Activated CD8-positive, alpha-beta memory T cell treated with anti-CD3 and anti-CD28 coated beads for 24 hours (primary cell): ENCODE results near the gene CIB2.

Experiments used
- DNase-seq: peaks from one replicate; pipeline ENCODE4 v3.0.0-alpha.2; 2020

CIB2 gene

DNA sequence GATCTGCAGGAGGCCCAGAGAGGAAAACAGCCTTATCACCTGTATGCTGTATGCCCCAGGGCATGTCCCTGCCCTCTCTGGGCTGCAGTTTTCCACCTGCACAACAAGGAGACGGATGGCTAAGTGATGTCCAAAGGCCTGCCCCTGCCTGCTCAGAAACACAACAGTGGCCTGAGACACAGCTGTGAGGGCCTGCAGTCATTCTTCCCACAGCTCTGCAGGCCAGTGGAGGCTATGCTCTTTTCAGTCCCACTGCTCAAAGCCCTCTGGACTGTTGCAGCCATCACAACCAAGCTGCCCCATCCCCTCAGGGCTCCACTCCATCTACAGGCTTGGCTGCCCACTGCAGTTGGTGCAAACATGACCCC, 48.5 kb downstream of the CIB2 start:
- no peak for DNase-seq

DNA sequence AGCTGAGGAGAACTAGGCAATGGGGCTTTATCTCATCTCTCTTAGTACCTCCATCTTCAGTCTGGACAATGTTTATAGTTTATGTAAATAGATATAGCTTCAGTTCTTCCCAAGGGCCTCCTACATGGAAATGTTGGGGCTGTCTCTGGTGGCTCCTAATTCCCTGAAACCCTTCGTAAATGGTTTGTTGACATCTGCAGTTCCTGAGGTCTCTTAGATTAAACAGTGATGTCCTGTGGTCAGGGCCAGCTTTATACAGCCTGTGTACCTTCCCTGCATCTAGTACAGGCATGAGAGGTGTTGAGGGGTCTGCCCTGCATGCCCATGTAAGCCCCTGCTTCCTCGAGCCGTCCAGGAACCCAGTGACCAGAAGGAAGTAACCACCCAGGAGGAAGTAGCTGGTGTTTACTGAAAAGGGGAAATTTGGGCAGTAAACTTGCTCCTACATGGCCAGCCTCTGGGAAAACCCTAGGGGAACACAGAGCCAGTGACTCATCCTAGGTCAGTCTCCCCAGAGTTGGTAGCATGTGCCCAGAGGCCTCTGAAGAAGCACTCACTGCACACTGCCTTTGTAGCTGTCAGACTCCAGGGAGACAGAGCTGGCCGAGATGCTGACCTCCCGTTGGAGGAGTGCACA, 49.0 kb downstream of the CIB2 start:
- no peak for DNase-seq

DNA sequence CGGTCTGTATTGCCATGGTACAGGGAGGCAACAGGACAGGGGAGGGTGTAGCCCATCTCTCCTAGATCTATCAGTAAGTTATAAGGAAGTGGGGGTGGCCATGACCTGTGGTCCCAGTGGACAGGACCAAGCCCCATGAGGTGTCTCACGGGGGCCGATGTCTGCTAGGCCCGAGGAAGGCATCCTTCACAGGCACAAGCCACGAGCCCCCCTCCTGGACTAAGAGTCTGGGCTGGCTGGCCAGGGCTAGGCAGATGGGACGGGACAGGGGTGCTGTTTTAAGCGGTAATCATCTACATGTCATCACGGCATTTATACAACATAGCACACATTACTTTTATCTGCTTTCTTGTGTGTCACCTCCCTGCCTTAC, 51.2 kb downstream of the CIB2 start:
- no peak for DNase-seq

DNA sequence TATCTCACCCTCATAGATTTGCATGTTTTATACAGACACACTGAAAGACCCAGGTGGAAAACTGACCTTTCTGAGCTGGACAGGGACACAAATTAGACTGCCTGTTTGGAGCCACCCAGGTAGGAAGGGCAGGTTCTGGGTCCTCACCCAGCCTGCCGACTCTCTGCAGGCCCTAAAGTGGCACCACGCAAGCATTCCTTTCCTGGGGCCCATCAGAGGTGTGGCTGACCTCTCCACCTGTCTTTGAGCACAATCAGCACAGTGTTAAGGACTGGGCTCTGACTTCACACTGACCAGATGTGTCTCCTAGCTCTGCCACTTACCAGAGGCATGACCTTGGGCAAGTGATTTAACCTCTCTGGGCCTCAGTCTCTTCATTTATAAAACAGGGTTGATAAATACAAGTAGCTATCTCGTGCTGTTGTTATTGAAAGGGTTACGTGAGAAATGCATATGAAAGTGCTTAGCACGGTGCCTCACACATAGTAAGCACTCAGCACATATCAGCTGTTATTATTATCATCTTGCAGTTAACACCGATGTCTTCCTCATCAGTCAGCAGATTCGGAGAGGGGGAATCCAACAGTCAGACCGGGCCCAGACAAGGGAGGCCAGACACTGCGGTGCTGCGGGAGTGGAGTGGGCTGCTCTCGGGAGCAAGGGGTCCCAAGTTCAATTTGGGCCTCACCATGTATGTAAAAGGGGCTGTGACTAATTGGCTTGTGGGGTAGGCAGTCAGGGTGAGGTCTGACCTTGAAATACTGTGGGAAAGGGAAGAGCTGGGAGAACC, 51.8 kb downstream of the CIB2 start:
- no peak for DNase-seq

DNA sequence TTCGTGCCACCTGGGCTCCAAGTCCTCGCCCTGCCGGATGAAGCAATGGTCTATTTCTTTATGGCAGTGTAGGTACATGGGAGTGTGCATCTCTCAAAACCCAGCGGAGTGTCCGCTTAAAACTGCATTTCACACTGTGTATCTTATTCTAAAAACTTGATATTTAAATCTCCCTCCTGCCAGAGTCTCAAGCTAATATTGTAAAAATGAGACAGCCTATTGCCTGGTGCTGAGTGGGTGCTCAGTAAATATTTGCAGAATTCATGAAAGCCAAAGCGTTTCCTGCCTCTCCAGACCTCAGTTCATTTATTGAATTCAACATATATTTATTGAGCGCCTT, 53.4 kb downstream of the CIB2 start:
- no peak for DNase-seq

DNA sequence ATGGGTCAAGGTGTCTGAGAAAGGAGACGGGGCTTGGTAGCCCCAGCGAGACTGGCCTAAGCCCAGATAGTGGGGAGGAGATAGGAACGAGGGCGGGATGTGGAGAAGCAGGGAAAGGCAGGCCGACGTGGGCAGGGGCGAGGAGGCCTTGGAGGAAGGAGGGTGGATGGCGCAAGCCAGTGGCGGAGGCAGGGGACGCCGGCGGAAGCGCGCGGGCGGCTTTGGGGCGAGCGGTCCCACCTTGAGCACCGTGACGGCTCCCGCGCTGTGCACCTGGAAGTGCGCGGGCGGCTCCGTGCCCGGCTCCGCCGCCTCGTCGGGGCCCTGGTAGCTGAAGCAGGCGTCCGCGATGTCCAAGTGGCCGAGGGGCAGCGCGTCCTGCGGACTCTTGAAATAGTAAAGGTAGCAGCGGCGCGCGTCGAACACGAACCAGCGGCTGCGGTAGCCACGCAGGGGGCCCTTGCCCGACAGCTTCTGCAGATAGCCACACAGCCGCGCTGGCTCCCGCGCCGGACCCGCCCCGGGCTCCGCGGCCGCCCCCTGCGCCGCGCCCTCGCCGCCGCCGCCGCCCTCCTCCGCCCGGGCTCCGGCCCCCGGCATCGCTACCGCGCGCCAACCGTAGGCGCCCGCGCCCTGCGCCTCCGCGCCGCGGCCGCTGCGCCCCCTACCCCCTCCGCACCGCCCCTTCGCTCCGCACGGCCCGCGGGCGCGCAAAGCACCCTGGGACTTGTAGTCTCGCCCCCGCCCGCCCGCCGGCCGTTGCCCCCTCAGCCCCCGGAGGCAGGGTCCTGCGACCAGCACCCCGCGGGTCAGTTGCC, 54.0 kb downstream of the CIB2 start, which contains the start of gene TBC1D2B:
Gene TBC1D2B (minus strand): TSS at position 659 of the 818 bp plus-strand sequence. CDS start 59 bp downstream, at position 600.
- peak; percentile 90 for DNase-seq

DNA sequence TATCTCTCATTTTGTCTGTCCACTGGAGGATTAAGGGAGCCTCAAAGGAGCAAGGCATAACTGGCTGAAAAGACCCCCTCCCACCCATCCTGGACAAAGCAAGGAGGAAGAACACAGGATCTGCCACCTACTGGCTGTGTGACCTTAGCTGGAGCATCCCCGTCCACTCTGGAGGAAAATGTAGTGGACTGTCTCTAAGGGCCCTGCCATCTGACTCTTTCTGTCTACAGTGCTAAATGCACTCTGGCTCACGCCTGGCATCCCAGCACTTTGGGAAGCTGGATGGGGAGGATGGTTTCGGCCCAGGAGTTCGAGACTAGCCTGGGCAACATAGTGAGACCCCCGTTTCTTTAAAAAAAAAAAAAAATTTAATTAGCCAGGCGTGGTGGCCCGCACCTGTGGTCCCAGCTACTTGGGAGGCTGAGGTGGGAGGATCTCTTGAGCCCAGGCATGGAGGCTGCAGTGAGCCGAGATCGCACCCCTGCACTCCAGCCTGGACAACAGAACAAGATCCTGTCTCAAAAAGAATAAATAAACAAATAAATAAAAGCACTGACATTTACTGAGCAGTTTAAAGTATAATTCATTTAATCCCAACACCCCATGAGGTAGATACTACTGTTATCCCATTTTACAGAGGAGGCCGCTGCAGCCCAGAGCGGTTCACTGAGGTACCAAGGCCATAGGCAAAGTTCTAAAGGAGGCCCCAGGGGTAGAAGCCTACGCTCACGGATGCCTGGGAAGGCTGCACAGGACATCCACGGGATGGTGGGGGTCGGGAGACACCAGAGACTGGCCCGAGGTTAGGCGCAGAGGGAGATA, 54.8 kb downstream of the CIB2 start:
- DNase-seq = no peak

DNA sequence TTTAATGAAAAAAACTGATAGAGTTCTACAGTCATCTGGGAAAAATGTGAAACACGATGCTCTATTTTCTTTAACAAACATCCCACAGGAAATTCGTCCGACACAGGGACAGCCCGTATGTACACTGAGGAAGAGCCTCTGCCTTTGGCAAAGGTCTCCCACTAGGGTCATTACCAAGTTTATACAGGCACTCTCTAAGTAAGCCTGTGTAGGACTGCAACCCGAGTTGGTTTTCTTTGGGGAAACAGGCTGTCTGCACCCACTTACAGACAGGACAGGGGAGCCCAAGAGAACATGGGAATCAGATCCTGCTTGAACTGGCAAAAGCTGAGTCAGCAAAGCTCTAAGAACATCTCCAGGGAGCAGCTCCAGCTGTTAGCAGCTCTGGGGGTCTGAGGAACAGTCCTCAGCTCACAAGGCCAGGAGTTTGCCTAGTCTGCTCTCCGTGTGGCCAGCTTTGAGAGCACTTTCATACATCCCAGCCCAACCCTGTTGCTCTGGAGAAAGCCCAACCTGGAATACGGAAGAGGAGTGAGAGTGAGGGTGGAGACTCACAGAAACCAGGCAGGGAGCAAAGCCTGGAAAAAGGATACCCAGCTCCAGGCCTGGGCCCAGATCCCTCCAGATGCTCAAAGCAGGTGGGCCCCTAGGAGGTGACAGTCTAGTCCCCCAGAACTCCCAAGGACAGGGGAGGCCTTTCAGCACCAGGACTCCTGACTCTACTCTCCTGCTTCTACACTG, 55.6 kb downstream of the CIB2 start:
- no peak for DNase-seq

DNA sequence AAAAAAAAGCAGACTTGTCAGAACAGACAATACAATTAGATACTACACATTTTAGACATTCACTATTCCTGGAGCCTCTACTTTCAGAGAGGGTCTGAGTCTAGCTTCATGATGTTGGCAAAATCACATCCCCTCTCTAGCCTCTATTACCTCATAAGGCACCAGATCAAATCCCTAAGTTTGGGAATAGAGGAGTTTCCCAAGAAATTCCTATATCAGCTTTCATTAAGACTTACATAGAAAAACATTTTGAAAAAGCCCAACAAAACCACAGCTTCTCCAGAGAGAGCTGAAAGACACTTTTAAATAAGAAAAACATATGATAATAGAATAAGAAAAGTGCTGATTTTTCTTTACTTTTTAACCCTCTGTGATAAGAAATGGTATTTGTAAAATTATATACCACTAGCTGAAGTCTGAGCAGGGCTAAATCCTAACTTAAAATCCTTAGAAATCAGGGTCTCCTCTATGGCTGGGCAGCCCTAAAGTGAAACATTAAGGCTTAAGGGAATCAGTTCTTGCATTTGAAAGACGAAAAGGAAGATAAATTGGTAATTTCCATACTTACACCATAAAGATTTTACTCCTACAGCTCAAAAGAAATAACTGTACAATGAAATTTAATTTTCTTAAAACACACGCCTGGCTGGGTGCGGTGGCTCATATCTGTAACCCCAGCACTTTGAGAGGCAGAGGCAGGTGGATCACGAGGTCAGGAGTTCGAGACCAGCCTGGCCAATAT, 58.0 kb downstream of the CIB2 start:
- DNase-seq = no peak

DNA sequence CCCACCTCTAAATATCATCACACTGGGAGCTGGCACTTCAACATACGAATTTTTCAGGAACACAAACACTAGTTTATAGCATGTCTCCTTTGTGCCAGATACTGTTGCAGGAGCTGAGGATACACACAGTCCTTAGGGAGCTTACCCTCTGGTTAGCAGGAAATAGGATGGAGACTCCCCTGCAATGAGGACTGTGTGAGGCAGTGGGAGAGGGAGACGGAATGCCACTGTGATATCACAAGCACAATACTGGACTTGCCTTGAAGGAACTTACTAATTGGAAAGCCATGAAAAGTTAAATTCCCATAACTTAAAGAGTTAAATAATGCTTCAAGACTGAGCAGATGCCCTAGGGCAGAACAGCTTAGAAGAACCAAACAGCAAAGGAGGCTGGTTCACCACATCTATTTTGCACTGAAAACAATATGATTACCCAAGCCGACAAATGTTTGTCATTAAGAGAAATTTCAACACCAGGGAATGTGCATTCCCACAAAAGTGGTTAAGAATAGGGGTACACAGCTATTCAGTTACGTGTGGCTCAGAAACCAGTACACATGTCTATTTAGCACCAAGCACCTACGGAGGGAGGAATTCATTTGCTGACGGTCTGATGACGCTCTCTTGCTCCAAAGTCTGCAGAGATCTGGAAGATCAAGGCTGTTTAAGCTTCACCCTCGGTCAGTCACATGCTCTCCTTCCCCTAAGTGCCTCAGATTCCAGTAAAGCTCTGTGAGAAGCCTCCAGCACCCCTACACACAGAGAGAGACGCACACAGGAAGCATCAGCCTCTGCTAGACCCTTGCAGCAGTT, 59.0 kb downstream of the CIB2 start:
- no peak for DNase-seq

DNA sequence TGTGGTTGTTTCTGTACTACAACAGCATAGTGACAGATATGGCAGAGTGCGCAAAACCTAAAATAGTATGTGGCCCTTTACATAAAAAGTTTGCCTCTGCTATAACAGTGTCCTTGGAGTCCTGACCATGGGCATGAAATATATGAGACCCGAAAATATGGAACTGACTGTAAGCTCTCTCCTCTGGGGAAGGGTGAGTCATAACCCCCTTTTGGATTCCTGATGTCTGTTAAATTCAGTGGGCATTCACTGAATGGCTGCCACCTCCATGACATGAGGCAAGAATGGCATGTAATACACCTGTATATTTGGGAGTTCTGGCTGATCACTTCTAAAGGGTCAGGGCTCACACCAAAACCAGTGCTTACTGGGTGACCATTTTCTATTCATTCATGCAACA, 59.9 kb downstream of the CIB2 start:
- no peak for DNase-seq

DNA sequence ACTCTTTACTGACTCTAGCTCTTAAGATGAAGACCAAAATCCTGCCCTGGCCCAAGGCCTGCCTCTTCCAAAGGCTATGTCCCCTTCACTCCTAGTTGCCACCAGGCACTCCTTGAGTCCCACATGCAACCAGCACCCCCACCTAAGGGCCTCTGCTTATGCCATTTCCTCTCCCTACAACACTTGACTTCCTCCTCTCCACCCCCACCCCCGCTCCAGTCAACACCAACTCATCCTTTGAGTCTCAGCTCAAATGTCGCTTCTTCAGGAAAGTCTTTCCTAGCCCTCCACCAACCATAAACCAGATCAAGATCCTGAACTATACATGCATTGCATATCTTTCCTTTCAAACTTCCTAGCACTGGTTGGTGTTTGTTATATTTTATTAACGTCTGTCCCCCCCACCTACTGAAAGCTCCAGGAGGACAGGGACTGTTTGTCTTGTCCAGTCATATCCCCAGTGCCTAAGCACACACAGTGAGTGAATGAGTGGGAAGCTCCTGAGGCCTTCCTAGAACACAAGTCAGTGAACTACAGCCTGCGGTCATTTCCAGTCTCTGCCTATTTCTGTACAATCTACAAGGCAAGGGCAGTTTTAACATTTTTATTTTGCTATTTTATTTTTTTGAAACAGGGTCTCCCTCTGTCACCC, 61.1 kb downstream of the CIB2 start:
- DNase-seq = no peak

DNA sequence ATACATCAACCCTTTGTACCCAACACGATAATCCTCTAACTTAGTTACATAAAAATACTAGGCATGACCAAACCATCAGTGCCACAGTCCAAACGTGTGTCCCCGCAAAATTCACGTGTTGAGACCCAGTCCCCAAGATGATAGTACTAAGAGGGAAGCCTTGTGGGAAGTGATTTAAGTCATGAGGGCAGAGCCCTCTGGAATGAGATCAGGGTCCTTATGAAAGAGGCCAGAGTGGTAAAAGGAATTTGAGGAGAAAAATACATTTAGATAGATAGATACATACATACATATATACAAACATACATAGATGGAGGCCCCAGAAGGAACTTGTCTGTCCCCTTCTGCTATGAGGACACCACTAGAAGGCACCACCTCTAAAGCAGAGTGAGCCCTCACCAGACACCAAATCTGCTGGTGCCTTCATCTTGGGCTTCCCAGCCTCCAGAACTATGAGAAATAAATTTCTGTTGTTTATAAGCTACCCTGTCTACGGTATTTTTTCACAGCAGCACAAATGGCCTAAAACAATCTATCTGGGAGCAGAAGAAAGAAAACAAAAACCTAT, 61.7 kb downstream of the CIB2 start:
- no peak for DNase-seq

DNA sequence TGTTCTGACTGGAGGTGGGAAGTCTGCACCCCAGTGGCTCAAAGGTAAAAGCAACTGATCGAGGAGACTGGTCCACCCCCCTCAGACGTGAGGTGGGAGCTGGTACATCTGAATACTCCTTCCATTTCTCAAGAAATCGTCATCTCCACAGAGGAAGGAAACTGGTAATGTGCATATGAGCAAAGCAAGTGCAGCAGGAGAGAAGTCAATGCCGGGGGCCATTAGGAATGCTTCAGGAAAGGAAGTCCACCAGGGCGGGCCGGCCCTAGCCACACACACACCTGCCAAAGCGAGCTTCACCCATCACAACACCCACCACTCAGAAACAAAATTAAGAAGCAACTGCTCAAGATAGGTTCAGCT, 62.2 kb downstream of the CIB2 start:
- DNase-seq = no peak

DNA sequence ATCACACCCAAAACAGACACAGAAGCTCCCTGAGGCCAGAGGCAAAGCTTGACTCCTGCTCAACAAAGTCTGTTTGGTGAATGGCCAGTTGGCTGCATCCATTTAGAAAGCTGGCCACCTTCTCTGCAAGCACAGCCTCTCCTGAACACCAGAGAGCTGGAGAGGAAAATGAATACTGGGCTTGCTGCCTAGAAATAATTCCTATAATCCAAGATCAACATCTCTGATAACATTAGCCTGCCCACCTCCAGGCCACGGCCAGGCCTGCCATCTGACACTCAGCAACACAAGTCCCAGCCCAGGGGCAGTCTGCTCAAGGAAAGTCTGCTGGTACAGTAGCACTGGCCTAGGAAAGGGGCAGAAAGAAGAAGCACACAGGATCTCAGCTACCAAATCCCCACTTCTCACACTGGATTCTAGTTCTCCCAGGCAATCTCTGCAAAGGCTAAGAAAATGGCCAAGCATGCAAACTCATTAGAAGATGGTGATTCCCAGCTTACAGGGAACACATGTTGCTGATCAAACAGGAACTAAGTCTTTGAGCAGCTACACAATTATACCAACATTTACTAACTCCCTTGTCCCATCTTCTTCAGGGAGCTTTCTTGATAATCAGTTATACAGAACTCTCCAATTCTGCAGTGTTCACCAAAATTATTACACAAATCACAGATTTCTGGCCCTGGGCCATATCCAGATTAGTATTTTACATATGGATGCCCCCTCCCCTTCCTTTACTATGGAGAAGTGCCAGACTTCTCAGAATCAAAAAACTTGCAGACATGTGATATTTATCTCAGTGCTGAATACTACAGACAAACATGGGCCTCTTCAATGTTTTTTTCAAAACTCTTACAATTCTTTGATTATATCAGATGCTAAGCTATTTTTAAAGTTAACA, 63.7 kb downstream of the CIB2 start:
- DNase-seq = no peak

DNA sequence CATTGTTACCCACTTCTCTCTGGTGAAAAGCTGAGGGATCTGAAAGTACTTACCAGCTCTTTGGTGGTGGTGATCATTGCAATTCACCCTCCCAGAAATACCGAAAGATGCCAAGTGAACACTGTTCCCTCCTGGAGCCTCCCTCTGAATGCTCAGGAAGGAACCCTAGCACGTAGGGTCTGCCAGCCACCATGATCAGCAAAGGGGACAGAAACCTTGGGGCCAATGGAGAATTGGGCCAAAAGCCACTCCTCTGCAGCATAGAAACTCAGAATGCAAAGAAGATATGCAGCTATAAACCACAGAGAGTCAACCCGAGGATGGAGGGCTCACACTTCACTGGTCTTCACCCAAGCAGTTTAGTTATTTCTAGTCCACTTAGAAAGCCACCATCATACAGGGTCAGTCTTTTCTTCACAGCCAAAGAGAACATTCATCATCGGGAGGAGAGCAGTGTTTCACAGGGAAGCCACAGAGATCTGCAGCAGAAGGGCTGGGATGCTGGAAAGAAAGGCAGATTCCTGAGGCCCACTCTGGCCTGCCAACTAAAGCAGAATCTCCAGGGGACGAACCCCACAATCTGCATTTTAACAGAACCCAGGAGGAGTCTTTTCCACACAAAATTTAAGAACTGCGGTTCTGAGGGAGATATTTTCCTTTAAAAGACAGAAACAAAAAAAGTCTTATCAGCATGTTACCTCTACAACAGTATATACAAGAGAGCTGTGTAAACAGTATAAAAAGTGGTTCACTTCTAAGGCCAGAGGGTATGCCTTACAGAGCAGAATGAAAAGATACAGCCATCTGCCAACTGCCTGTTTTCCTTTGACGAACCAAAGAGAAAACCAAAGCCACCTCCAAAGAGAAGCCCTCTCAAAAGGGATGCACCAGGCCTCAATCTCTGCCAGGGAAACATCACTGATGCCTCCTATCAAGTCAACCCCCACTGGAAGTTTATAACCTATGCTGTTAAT, 65.0 kb downstream of the CIB2 start:
- no peak for DNase-seq

DNA sequence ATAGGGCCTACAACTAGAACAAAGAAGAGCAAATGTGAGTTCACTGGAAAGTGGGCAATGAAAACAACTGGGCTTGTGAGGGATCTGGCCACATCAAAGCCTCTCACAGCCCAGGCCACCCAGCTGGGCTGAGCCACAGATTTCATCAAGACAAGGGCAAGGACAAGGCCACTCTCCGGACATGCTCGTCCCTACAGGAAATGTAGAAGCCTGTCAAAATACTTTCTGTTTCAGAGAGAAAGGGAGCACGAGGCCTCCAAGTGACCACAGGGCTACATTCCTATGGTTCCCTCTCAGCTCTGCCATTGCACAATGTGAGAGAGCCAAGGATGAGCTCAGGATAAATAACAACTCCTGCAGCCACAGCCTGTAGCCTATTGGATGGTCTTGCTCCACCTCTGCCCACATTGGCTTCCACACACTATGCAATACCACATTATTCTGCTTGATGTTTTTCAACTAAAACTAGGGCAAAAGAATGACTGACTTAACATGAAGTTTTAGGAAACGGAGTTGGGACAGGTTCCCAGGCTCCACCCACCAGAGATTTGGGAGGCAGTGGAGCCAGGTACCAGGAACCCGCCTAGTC, 65.9 kb downstream of the CIB2 start:
- no peak for DNase-seq
